Astrocyte (in vitro differentiated cells and primary cell): ENCODE data around the gene TMPRSS13.

Experiments
- EZH2 ChIP-seq: IDR thresholded peaks from 2 replicates; pipeline ENCODE4 v1.6.1; 2012; ENCODE audit warnings: mild to moderate bottlenecking, low read length, inconsistent platforms; ENCODE audit not compliant: insufficient read depth
- TF ChIP-seq, protein P1 (sequence below): IDR thresholded peaks from 2 replicates; pipeline ENCODE4 v1.5.1; 2011; ENCODE audit warnings: low read depth, mild to moderate bottlenecking, inconsistent platforms, low read length, moderate library complexity; ENCODE audit not compliant: insufficient read depth

DNA sequence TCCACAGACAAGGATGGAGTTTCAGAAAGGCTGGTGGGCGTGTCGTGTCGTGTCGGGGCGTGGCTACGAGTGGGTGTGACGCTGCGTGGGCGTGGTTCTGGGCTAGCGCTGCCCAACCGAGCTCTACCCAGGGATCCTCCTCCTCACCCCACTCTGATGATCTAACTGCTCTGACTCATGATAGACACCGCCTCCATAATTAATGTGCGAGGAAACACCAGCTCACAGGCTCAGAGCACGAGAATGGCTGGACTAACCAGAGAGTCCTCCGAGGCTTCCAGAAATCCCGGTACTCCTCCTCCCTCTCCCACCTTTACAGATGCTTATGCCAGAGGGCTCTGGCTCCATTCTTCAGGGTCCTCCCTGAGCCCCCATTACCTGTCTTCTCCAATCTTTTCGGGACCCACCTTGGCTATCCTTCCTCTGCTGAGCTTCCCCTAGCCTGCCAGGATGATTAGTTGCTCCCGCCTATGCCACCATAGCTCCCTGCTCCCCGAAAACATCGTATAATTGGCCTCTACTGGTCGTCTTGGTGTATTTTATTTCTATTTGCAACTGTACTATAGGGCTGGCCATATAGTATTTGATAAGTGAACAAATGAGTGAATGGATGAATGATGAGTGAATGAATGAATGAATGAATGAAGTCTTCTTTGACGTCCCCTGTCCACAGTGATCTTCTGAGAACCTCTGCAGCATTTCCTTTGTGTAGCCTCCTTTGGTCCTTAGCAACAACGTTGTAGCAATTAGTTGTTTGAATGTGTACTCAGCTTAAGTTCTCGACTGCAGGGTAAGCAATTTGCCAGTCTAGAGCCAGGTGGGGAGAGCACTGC is 21.7 kb downstream of the TMPRSS13 start:
- TF ChIP-seq EZH2 = no peak
- TF ChIP-seq, protein P1, sequence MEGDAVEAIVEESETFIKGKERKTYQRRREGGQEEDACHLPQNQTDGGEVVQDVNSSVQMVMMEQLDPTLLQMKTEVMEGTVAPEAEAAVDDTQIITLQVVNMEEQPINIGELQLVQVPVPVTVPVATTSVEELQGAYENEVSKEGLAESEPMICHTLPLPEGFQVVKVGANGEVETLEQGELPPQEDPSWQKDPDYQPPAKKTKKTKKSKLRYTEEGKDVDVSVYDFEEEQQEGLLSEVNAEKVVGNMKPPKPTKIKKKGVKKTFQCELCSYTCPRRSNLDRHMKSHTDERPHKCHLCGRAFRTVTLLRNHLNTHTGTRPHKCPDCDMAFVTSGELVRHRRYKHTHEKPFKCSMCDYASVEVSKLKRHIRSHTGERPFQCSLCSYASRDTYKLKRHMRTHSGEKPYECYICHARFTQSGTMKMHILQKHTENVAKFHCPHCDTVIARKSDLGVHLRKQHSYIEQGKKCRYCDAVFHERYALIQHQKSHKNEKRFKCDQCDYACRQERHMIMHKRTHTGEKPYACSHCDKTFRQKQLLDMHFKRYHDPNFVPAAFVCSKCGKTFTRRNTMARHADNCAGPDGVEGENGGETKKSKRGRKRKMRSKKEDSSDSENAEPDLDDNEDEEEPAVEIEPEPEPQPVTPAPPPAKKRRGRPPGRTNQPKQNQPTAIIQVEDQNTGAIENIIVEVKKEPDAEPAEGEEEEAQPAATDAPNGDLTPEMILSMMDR = no peak
